ENCODE data around the gene SEPSECS. TPM values are rescaled to one million over a fixed set of nuclear protein-coding genes. Genes with fewer than 3 reads are reported as not detected.
A peak's percentile ranks its signal among the peaks of the same experiment; 100 is the strongest.

SEPSECS gene
- polyA plus RNA-seq, 3 donors, result 0.65 to 5.8 (median 2.1) TPM

GRCh38 chr4:25190407-25190806, 30.2 kb upstream of the SEPSECS start:
- H3K27ac ChIP-seq (ENCODE audit: low read depth in 1 of 2, low read length in 2 of 2), result no peak overlapping the region
- H4K20me1 ChIP-seq (ENCODE audit: insufficient read depth, low read length), result no peaks in the 10 kb centered on the region
- H3K9me3 ChIP-seq (replicated peaks in 1 of 2; ENCODE audit: control insufficient read depth in 1 of 2, insufficient read depth in 1 of 2, low read length in 2 of 2), result no peaks in the 10 kb centered on the region
- no peak for DNase-seq
- no peaks in the 10 kb centered on the region for H3K79me2 ChIP-seq (ENCODE audit: insufficient read depth, low read length)
- WGBS (ENCODE audit: insufficient coverage), result no CpG with 5 or more reads among the region's 2 CpGs
- TF ChIP-seq, protein P1, sequence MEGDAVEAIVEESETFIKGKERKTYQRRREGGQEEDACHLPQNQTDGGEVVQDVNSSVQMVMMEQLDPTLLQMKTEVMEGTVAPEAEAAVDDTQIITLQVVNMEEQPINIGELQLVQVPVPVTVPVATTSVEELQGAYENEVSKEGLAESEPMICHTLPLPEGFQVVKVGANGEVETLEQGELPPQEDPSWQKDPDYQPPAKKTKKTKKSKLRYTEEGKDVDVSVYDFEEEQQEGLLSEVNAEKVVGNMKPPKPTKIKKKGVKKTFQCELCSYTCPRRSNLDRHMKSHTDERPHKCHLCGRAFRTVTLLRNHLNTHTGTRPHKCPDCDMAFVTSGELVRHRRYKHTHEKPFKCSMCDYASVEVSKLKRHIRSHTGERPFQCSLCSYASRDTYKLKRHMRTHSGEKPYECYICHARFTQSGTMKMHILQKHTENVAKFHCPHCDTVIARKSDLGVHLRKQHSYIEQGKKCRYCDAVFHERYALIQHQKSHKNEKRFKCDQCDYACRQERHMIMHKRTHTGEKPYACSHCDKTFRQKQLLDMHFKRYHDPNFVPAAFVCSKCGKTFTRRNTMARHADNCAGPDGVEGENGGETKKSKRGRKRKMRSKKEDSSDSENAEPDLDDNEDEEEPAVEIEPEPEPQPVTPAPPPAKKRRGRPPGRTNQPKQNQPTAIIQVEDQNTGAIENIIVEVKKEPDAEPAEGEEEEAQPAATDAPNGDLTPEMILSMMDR (IDR thresholded peaks at IDR 0.05), result no peak
- H2AFZ ChIP-seq (ENCODE audit: insufficient read depth, low read depth, low read length, poor library complexity, severe bottlenecking), result no peak overlapping the region
- Mint-ChIP-seq H3K4me1 (no peaks in the 10 kb centered on the region), H3K4me3 (no peak overlapping the region), H3K36me3 (peaks cover 6 to 15% of the 10 kb centered on the region in 2 donors), H3K27me3 (ENCODE audit: low read depth in 3 of 3) (no peaks in the 10 kb centered on the region), H3K9me3 (no peaks in the 10 kb centered on the region), H3K27ac (no peak overlapping the region)
- H3K36me3 ChIP-seq (replicated peaks in 1 of 2; ENCODE audit: control insufficient read depth in 1 of 2, insufficient read depth in 2 of 2, low read length in 2 of 2), result peaks cover 0 to 5% of the 10 kb centered on the region in 2 donors
- no peak overlapping the region for H3K9ac ChIP-seq (ENCODE audit: insufficient read depth, low read length, poor library complexity, severe bottlenecking)
- H3K27me3 ChIP-seq (ENCODE audit: control insufficient read depth in 2 of 2, insufficient read depth in 2 of 2, low read length in 2 of 2), result no peaks in the 10 kb centered on the region
- no peak overlapping the region for H3K4me3 ChIP-seq (replicated peaks in 1 of 3; ENCODE audit: low read depth in 2 of 3, low read length in 3 of 3)
- intact Hi-C loops (cut with micrococcal nuclease), result no loop called here
- no peak overlapping the region for H3K4me2 ChIP-seq (replicated peaks; ENCODE audit: extremely low read depth, low read length, poor library complexity, severe bottlenecking)
- no peaks in the 10 kb centered on the region for H3K4me1 ChIP-seq (ENCODE audit: control insufficient read depth in 1 of 2, insufficient read depth in 2 of 2, low read length in 2 of 2)

GRCh38 chr4:25184056-25184455, 23.8 kb upstream of the SEPSECS start:
- H3K4me3 ChIP-seq (replicated peaks in 1 of 3; ENCODE audit: low read depth in 2 of 3, low read length in 3 of 3), result no peak overlapping the region
- no peak for DNase-seq
- Mint-ChIP-seq H3K36me3 (no peaks in the 10 kb centered on the region), H3K4me3 (no peak overlapping the region), H3K4me1 (peaks cover 11% of the 10 kb centered on the region), H3K9me3 (peaks cover 0 to 6% (median 3%) of the 10 kb centered on the region in 7 donors), H3K27ac (peak overlapping the region in 1 of 7 donors; percentile 20), H3K27me3 (ENCODE audit: low read depth in 3 of 3) (peaks cover 0 to 1% (median 0%) of the 10 kb centered on the region in 3 donors)
- intact Hi-C loops (cut with micrococcal nuclease), result no loop called here
- H3K9me3 ChIP-seq (replicated peaks in 1 of 2; ENCODE audit: control insufficient read depth in 1 of 2, insufficient read depth in 1 of 2, low read length in 2 of 2), result no peaks in the 10 kb centered on the region
- H2AFZ ChIP-seq (ENCODE audit: insufficient read depth, low read depth, low read length, poor library complexity, severe bottlenecking), result no peak overlapping the region
- H3K4me2 ChIP-seq (replicated peaks; ENCODE audit: extremely low read depth, low read length, poor library complexity, severe bottlenecking), result no peak overlapping the region
- WGBS (ENCODE audit: insufficient coverage), result 100% methylated on average over 2 of the region's 4 CpGs
- no peak overlapping the region for H3K27ac ChIP-seq (ENCODE audit: low read depth in 1 of 2, low read length in 2 of 2)
- no peaks in the 10 kb centered on the region for H3K27me3 ChIP-seq (ENCODE audit: control insufficient read depth in 2 of 2, insufficient read depth in 2 of 2, low read length in 2 of 2)
- no peak overlapping the region for H3K9ac ChIP-seq (ENCODE audit: insufficient read depth, low read length, poor library complexity, severe bottlenecking)
- peaks cover 0 to 3% of the 10 kb centered on the region in 2 donors for H3K36me3 ChIP-seq (replicated peaks in 1 of 2; ENCODE audit: control insufficient read depth in 1 of 2, insufficient read depth in 2 of 2, low read length in 2 of 2)
- TF ChIP-seq, protein P1 (IDR thresholded peaks at IDR 0.05), result no peak
- H4K20me1 ChIP-seq (ENCODE audit: insufficient read depth, low read length), result no peaks in the 10 kb centered on the region
- no peaks in the 10 kb centered on the region for H3K79me2 ChIP-seq (ENCODE audit: insufficient read depth, low read length)
- H3K4me1 ChIP-seq (ENCODE audit: control insufficient read depth in 1 of 2, insufficient read depth in 2 of 2, low read length in 2 of 2), result peaks cover 0 to 9% of the 10 kb centered on the region in 2 donors

Data from CD14-positive monocyte (primary cell).